Midbrain (tissue), 1 donor: ENCODE measurements around the gene APOBEC3H.
A peak's percentile ranks its signal among the peaks of the same experiment; 100 is the strongest.

Experiments used
- DNase-seq: peaks from one replicate; lab custom pipeline; 2025; lab: John Stamatoyannopoulos, UW

APOBEC3H gene

DNA sequence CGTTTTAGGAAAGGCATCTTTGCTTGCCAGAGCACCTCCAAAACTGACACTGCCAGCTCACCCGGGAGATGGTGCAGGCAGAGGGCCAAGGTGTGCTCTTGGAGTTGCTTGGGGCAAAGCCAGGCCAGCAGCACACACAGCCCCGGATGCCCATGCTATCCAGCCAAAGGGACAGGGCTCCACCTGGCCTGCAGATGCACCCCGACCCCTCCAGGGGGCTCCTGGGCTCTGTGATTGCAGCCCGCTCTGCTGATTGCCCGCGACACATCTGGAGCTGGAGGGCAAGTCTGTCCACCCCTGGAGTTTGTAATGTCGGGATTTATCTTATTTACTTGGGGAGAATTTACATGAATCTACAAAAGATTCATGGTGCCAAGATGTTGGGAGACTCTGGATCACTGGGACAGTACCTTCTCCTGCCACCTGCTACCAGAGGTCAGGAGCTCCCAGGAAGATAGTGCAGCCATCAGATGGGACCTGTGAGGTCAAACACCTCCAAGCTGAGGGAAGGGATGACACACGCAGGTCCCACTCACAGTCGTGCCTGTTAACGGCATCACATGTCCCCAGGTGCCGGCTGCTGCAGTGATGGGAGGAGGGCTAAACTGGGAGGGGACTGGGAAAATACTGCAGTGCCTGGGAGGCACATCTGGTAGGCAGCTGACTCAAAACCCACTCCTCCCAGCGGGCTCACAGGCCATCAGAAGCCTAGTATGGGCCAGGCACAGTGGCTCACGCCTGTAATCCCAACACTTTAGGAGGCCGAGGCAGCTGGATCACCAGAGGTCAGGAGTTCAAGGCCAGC lies 38.2 kb downstream of the APOBEC3H start:
- no peak for DNase-seq

DNA sequence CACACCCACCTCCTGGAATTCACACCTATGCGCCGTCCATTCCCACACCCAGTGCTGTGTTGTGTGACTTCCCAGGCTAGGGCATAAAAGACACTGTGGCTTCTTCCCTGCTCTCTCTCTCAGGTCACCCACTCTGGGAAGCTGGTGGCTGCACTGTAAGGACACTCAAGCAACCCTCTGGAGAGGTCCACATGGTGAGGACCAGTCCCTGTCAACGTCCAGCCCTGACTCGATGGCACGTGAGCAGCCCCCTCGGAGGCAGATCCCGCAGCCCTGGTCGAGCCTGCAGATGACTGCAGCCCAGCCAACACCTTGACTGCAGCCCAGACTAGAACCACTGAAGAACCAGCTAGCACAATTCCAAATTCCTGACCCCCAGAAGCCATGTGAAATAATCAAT lies 39.3 kb downstream of the APOBEC3H start:
- no peak for DNase-seq

DNA sequence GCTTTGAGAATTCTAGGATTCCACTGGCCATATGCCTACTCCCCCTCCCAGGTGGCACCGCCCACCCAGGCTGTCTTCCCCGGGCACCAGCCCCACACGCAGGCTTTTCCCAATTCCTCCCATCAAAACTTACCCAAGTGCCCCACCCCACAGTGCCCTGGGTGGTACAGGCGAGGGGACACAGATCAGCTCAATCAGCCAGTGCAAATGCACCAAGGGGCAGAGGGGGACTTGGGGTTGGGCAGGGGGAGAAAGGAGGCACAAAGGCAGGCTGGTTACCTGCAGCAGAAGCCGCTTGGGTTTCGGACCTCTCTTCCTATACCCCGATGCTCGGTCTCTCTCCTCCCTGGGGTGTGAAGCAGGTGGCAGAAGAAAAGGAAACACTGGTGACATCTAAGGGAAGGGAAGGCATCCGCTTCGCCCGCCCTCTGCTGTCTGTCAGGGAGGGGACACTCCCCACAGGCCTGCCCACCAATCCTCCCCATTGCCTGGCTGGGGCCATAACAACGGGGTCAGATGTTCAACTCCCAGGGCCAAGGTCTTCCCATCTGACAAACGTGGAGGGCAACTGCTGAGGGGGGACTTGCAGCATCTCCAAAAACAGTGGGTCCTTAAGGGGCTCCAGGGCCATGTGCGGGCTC lies 41.4 kb downstream of the APOBEC3H start:
- no peak for DNase-seq

DNA sequence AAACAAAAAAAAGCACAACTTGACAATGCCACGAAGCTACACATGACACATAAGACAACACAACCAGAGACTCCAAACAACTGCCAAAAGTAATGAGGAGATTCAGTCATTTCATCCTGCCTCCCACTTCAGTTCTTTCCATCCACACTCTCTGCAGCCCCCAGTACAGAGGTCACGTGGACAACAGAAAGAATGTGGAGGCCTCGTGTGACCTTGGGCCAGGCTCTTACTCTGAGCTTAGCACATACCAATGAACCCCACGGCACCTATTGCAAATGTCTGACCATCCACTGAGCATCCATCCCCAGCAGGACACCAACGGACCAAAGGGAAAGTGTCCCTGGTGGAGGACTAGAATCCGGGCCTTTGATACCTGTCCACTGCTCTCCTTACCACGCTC lies 42.9 kb downstream of the APOBEC3H start:
- no peak for DNase-seq

DNA sequence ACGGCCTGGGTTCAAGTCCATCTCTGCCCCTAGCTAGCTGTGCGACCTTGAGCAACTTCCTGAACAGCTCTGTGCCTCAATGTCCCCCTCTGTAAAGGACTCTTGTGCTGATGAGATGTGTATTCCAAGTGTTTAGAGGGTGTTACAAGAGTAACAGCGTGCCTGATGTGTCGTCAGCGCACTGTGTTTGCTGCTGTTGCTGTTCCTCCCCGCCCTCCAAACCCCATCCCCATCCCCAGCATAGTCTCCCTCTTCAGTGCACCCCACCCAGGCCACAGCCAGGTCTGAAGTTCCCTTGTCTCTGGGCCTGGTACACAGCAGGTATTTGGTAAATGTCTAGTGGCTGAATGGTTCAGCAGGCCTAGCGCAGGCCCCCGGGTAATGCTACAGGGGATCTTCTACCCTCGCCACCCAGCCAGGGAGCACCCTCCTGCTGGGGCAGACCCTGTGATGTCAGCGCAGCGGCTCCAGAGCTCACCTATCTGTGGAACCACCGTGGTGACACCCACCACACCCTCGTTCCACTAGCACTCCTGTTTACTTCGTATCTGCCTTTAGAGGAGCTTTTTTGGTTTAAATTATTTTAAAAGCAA lies 45.1 kb downstream of the APOBEC3H start:
- DNase-seq: no peak

DNA sequence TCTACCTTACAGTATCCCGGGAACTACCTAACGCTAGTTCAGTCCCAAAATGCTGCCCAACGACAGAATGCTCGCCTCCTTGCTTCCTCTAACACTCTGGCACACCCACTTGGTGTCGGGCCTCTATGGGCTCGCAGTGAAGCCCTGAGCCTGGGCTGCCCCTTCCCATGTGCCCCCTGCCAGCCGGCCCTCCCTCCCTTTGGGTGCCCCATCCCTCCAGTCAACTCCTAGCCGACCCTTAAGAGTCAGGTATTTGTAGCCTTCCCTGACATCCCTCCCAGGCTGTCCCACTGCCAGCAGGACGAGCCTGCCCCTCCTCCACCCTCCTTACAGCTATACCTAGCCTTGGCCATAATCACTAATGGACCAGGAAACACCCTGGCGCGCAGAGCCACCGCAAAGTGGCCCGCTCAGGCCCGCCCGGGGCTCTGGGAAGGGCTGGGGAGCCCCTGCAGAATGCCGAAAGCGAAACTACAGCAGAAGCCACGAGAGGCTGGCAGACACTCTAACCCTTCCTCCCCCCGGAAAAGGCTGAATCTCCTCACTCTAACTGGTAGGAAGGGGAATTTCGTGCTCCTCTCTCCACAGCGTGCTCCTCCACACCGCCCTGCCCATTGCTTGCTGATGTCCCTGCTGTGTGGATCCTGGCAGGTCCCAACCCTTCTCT lies 47.2 kb downstream of the APOBEC3H start:
- peak; percentile 10 for DNase-seq

DNA sequence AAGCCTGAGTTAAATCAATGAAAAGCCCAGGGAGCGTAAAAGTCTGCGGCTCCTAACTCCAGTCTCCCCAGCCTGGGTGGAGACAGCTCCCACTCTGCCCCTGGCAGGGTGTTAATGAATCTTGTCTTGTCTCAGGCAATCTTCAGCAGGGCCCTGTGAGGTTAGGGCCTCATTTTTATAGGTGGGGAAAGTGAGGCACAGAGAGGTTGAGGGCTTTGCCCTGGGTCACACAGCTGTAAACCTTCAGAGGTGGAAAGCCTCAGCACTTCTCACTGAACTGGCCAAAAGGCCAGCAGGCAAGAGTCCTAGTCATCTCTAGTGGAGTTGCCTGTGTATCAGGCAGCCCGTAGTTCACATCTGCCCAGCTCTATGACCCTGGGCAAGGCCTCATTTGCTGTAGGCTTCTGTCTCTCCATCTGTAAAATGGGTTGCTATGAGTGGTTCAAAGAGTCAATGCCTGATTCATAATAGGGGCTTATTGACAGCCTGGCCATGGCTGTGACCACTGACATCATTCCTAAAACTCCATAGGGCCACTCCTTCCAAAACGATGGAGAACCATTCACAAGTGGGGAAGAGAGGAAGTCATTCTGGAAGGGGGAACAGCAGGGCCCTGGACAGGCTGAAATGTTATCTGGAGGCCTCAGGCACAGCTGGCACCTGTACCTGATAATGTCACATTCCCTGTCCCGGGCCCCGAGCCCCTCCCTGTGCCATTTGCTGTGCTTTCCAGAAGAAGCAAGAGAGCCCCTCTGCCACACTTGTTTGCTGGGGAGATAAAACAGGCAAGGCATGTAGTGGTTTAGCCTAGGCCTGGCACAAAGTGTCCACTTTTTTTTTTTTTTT lies 49.4 kb downstream of the APOBEC3H start:
- DNase-seq: no peak

DNA sequence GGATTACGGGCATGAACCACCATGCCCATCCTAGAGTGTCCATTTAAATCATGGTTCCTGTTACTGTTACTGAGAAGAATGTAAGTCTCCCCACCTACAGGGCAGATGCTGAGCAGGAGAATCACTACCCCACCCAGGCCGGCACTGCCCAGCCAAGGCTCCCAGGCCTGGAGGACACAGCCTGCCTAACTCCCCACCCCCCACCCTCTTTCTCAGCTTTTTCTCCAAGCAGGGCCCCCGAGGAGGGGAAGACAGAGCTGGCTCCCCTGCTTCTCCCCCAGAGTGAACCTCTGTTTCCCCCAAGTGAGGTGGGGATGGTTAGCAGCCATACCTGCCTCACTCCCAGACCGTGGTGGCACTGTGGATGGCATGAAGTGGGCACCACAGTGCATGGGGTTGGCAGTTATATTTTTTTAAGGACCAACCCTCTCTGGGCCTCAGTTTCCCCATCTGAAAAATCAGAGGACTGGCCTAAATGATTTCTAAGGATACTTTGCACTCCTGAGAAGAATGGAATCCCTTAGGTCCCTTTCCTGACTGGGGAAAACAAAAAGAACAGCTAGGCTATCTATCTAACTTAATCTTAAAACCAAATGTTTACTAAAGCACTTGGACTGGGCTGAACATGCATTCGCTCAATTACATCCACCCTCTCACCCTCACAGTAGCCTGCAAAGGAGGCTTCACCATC lies 50.4 kb downstream of the APOBEC3H start:
- DNase-seq: no peak

DNA sequence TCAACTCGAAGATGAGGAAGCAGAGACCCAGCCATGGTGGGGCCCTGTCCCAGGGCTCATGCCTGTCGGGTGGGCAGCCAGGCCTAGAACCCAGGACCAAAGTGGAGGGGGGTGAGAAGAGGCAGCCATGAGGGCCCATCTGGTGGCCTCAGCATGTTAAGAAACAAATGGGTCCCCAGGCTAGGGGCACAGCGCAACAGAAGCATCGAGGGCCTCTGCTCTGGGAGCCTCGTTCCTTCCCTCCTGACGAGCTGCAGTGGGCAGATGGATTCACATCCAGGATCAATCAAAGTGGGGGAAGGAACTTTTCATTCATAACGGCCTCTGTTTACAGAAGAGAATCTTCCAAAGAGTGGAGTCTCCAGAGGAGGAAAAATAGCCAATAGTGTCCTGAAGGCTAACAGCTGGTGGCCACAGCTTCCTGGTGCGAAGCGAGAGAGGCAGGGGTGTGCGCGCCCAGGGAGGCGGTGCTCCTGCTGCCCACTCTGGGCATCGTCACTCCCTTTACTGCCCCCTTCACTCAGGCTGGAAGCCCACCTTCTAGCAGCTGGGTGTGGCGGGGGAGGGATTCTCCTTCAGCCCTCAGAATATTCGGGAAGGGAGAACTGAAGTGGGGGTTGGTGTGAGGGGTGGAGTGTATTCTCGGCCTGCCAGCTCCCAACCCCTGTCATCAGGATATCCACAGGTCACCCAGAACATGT lies 51.1 kb downstream of the APOBEC3H start:
- no peak for DNase-seq

DNA sequence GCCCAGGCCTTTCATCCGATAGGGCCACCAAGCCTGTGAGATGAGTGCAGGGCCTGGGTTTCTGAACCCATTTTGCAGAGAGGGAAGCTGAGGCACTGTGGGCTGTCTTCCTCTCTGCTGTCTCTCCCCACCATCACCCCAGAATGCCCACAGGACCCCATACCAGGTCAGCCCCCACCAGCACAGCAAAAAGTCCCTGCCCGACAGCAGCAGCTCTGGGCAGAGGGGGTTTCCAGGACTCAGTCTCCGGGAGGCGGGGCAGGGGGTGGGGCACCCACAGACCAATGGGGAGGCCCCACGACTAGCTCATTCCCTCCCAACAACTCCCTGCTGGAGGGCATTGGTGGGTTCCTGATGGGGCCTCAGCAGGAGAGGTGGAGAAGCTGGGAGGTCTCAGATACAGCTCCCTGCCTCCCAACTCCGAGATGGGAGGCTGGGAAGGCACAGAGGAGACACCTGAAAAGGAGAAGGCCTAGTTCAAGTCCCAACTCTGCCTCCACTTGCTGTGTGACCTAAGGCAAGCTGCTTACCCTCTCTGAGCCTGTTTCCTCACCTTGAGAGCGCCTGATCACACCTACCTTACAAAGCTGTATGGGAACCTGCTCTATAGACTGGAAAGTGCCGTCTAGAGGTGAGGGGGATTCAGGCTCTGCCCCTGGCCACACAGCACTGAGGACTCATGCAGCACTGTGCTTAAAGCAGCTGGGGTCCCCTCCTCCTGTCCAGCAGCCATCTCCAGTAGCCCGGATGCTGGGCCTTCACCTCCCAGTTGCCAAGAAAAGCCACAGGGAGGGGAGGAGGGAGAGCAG lies 51.9 kb downstream of the APOBEC3H start:
- DNase-seq: peak; percentile 38

DNA sequence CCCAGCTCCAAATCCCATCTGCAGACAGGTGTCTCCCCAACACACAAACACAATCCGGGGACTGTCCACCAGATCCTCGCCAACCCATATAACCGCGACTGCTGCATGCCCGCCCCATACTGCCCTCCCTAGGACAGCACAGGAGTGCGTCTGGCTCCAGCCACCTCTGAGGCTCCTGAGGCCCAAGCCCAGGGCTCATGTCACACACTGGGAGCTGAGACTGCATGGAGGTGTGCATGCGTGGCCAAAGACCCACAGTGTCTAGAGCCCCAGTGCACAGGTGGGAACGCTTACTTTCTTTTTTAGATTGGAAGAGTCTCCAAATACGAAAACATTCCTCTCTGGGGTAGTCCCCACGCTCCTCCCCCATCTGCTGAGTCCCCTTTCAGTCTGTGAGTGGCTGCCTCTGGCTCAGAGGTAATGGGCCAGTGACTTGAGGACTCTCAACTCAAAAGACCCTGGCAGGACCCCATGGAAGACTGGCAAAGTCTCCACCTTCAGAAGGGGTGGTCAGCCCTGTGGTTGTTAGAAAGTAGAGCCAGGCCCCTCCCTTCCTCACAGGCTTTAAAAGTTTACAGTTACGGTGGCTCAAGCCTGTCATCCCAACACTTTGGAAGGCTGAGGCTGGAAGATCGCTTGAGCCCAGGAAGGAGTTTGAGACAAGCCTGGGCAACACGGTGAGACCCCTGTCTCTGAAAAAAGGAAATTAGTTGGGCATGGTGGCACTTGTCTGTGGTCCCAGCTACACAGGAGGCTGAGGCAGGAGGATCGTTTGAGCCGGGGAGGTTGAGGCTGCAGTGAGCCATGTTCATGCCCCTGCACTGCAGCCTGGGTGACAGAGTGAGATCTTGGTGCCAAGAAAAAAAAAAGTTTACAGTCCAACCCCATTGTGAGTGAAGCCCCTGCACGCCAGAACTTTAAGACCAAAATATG lies 53.1 kb downstream of the APOBEC3H start:
- no peak for DNase-seq

DNA sequence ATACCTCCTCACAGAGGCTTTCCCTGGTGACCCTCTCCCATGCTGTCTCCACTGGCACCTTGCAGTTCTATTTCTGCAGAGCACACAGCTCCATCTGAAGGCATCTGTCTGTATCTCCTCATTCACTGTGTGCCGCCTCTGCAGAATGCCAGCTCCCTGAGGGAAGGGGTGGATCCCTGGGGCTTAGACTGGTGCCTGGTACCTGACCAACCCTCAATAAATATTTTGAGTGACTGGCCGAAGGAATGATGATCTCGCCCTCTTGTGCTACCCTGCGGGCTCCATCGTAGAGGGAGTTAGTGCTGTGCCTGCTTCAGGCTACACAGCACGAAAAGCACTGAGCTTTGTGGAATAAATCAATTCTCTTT lies 53.8 kb downstream of the APOBEC3H start:
- no peak for DNase-seq

DNA sequence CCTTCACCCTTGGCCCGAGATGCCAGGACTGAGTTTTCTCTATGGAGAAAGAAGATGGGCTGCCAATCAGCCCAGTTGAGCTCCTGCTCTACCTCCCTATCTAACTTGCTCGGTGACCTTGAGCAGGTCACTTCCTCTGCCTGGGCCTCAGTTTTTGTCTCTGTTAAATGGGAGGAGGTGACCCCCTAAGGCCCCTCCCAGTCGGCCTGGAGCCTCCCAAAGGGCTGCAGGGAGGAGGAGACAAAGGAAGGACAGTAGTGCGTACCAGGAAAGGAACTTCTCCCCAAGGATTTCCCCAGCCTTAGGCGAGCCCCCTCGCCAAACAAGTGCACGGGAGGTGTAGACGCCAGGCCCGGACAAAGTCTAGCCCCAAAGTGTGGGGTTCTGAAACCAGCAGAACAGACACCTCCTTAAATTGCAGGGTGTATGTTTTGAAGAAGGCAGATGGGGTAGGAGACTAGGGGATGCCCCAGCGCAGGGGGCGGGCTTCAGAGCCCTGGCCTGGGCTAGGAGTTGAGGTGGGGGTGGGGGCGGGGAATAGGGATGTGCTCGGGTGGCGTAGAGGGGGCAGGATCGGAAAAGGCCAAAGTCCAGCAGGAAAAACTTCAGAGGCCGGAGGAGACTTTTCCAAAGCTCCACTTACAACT lies 54.4 kb downstream of the APOBEC3H start:
- DNase-seq: no peak

DNA sequence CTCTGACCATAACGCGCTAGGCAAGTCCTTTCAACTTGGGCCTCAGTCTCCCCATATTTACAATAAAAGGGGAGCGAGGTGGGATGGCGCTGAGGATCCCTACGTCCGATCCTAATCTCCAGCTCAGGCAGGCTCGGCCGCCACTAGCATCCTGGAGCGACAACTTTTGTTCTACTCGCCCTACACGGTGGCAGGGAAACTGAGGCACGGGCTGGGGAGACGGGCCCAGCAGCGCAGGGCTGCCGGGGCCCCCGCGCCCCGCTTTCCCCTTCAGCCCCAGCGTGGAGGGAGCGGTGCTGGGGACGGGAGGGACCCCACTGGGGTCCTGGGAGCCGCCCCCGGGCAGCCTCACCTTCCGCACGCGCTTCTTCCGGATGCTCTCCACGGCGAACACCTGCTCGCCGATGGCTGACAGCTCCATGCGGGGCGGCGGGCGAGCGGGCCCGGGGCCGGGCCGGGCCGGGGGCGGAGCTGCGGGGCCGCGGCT lies 55.0 kb downstream of the APOBEC3H start:
- DNase-seq: no peak

DNA sequence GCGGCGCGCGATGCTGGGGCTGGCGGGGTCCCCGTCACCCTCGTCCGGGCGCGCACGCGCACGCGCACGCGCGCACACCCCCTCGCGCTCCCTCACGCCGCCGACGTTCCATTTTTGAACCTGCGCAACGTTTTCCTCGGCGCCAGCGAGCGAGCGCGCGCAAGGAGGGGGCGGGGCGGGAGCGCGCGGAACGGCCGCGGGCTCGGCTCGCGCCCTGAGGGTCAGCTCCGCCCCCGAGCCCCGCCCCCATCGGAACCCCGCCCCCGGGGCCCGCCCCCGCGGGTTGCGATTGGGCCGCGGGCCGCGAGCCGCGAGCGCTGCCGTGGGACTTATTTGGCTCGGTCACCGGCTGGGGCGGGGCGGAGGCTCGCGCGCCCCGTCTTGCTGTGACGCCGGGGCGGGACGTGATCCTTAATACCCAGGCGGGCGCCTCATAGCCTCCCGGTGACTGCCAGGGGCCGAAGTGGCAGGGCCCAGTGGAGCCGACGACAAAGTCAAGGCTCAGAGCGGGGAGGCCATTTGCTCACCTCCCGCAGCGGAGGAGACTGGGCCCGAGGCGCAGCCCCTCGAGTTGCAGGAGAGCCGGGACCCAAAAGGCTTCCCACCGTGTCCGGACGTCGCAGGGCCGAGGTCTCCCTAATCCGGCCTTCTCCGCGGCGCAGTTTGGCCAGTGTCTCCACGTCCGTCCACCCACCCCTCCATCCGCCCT lies 55.6 kb downstream of the APOBEC3H start, which contains the start of gene CBX7:
Gene CBX7 (minus strand): TSS at position 170 of the 709 bp plus-strand sequence. CDS start 236 bp downstream, outside the sequence.
- peak; percentile 95 for DNase-seq

DNA sequence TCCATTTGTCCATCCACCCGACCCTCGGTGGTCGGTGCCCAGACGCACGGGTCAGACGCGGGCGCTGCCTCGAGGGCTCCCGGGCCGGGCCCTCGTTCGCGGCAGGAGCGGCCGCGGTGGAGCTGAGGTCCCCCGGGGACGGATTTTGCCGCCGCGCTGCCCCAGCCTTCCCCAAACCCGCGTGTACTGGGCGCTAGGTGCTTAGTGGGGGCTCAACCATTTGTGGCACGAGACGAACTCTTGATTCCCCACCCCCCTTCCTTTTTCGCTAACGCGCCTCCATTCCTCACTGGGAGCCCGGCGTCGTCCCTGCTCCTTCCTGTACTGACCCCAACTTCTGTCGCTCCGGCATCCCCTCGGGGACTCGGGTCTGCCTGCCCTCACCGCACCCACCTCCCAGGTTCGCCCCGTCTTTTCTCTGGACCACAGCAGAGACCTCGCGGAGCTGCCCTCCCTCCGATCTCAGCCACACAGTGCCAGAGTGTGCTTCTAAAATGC lies 56.2 kb downstream of the APOBEC3H start:
- DNase-seq: no peak
